NCI-H2196 treated with DMSO at 0.1 percent for 48 hours (cell line): ENCODE measurements around the gene ALLC.
A peak's percentile ranks its signal among the peaks of the same experiment; 100 is the strongest.

Experiments
- DNase-seq: peaks from one replicate; lab custom pipeline; 2025; ENCODE audit not compliant: unreplicated experiment; lab: John Stamatoyannopoulos, UW

Gene ALLC

DNA sequence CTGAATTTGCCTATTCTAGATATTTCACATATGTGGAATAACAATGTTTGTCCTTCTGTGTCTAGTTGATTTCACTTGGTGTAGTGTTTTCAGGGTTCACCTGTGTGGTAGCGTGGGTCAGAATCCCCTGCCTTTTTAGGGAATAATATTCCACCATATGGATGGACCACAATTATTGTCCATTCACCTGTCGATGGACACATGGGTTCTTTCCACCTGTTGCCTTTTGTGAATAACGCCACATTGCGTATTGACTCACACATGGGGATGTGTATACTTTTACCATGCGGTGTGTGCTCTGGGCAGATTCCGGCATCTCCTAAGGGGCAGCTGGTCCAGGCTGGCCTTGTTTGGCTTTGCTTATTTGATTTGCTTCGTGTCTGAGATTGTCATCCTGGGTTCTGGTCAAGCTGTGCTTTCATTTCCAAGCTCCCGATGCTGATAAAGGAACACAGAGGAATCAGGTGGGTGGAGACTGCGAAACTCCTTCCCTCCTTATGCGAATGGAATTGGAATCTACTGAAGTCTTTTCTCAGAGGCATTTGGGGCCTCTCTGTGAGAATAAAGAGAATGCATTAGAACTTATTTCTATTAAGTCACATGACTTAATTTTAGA is 18.9 kb upstream of the ALLC start:
- no peak for DNase-seq

DNA sequence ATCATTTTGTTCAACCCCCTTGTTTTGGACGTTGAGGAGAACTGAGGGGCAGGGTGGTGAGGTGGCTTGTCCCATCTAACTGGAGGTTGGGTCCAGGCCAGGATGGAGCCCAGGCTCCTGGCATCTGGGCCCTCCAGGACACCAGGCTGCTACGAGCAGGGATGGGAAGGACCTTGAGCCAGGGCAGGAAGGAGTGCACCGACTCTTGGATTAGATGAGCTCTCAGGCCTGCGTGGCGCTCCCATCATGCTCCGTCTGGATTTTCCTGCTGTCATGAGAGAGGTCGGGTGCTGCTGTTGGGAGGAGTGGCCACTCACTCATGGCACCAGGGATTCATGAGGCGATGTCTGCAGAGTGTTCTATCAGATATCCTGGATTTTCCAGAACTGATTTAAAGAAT is 18.3 kb upstream of the ALLC start:
- no peak for DNase-seq

DNA sequence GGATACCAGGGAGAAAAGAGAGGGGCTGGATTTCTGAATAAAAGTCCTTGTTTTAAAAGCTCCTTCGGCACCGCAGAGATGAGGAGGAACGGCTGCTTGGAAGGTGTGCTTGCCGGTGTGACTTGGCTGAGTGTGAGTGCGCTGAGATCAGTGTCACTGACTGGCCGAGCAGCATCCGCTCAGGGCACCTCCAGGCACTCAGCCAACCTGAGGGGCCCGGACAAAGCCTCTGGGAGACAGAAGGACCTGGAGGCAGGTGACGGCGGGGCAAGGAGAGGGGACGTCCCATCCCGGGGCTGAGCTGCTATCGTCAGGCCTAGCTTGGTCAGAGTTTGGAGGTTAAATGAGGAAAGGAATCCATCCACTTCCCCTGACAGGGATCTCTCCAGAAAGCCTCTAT is 16.8 kb upstream of the ALLC start:
- DNase-seq: no peak

DNA sequence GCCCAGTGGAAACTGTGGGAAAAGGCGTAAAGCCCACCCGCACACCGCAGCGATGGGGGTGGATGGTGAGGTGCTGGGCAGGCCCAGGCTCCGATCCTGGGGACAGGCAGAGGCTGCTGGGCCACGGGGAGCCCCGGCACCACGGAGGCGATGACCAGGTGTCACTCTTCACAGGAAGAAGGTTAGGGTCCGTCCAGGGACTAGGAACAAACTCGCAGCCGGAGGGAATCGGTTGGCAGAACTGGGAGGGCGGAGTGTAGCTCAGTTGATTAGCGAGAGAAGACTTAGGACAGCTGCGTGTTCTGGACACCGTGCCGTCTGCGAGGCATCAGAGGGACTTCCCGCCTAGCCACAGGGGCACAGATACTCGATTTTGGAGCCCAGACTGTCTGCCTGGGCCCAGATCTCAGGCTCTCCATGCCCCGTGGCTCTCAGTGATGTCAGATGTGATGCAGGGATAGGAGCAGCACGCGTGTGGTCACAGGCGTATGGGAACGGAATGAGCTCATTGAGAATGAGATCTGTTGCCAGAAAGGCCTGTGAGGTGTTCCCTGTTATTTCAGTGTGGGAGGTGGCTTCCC is 16.1 kb upstream of the ALLC start:
- DNase-seq: no peak

DNA sequence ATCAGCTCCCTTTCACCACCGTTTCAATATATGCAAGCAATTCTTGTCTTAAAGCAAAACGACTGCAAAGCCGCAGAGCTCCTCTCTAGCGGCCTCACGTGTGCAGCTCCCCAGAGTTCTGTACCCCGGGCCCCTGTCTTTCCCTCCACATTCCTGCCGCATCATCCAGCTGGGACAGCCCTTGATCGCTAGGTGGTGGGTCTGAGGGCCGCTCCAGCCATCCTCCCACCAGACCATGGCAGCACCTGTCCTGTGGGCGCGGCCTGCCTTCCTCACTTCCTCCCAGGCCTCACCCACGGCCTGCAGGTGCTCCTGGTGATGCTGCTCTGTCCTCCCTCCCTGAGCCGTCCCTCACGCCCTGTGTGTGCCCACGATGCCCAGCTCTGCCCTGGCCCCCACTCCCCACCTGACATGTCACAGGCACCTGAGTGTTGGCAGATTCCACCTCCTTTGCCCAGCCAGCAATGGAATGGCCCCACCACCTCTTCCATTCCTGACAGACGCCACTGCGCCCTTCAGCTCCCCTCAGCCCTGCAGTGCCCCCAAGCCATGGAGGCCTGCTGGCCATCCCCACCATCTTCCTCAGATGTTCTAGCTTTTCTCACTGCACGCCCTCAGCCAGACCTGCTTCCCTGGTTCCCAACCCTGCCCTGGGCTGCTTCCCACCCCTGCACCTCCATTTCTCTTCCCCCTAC is 15.3 kb upstream of the ALLC start:
- DNase-seq: no peak

DNA sequence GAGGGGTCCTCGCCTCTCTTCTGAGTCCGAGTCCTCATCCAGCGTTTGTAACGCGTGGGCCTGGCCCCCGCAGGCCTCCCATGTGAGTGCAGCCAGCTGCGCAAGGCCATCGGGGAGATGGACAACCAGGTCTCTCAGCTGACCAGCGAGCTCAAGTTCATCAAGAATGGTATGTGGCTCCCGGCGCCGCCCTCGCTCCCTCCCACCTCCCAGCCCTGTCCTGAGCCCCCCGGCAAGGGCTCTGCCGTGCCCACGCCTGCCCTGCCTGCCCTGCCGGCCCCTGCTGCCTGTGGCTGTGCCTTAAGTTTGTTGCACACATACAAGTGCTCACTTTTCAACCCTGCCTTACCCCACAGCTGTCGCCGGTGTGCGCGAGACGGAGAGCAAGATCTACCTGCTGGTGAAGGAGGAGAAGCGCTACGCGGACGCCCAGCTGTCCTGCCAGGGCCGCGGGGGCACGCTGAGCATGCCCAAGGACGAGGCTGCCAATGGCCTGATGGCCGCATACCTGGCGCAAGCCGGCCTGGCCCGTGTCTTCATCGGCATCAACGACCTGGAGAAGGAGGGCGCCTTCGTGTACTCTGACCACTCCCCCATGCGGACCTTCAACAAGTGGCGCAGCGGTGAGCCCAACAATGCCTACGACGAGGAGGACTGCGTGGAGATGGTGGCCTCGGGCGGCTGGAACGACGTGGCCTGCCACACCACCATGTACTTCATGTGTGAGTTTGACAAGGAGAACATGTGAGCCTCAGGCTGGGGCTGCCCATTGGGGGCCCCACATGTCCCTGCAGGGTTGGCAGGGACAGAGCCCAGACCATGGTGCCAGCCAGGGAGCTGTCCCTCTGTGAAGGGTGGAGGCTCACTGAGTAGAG is 14.4 kb upstream of the ALLC start:
- DNase-seq: no peak

DNA sequence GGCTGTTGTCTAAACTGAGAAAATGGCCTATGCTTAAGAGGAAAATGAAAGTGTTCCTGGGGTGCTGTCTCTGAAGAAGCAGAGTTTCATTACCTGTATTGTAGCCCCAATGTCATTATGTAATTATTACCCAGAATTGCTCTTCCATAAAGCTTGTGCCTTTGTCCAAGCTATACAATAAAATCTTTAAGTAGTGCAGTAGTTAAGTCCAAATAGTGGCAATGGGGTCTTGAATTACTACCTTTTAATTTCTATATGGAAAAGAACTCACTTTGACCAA is 13.8 kb upstream of the ALLC start:
- DNase-seq: no peak

DNA sequence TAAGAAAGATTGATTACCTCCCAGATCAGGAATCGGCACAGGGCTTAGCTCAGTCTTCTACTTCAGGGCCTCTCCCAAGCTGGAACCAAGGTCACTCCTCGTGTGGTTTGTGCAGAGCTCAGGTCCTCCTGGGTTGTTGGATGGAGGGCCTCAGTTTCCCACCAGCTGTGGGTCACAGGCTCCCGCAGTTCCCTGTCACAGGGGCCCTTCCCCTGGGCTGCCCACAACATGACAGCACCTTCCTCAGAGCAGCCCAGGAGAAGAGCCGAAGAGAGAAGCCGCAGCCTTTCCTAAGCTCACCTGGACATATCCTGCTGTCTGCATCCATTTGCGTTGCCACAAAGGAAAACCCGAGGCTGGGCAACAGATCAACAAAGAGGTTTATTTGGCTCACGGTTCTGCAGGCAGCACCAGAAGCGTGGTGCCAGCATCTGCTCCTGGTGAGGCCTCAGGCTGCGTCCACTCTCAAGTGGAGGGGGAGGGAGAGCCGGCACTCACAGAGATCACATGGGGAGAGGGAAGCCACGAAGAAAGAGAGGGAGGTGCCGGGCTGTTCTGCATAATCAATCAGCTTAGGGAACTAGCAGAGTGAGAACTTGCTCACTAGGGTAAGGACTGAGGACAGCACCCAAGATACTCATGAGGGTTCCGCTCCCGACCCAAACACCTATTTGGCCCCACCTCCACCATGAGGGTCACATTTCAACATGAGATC is 13.0 kb upstream of the ALLC start:
- no peak for DNase-seq

DNA sequence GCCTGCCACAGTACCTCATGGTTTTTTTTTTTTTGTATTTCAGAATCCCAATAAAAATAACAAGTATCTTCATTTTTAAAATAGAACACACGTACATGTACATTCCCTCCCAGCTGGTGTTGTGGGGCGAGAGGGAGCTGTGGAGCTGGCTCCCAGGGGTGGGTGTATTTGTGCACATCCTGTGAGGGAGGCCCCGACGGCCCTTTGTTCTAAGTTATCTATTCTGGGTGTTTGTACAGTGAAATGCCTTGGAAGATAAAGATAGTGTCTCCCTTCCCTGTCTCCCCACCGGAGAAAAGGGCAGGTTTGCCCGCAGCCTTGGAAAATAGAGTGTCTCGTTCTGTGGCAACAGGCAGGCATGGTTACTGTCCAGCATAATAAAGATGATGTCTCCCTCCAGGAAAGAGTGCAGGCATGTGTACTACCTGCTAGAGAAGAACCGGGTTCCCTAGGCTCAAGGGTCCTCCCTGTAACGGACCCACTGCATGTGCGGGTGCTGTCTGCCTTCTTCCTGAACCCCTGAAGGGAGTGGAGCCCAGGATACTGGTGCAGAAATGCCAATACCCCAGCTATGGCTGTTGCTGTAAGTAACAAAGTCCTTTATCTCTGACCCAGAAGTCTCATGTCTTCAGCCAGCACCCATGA is 12.1 kb upstream of the ALLC start:
- no peak for DNase-seq

DNA sequence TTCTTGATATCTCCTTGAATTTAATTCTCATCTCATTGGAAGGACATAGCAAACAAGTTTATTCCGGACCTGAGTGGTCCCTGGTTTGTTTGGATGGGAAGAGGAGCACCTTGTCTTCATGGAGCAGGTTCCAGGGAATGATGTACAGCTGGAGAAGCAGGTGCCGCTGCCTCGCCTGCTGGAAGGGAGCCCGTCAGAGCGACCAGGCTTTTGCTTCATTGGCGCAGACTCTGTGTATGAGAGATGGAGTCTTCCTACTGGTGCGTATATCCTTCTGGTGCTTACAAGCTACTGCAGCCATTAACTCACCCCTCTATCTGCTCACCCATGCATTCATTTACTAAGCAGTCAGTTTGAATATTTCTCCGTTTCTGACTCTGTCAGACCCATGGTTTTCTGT is 11.6 kb upstream of the ALLC start:
- DNase-seq: no peak

DNA sequence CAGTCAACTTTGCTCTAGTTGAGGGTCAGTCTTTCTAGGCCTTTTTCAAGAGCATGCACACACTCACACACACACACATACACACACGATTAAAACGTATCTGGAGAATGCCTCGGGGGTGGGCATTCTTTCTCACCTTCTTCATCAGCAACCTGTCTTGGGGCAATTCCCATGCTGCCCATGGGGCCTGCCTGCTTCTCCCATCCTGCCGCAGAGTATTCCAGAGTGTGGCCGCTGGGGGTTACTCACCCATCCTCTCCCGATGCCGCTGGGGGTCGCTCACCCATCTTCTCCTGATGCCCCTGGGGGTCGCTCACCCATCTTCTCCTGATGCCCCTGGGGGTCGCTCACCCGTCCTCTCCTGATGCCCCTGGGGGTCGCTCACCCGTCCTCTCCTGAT is 10.8 kb upstream of the ALLC start:
- DNase-seq: no peak

DNA sequence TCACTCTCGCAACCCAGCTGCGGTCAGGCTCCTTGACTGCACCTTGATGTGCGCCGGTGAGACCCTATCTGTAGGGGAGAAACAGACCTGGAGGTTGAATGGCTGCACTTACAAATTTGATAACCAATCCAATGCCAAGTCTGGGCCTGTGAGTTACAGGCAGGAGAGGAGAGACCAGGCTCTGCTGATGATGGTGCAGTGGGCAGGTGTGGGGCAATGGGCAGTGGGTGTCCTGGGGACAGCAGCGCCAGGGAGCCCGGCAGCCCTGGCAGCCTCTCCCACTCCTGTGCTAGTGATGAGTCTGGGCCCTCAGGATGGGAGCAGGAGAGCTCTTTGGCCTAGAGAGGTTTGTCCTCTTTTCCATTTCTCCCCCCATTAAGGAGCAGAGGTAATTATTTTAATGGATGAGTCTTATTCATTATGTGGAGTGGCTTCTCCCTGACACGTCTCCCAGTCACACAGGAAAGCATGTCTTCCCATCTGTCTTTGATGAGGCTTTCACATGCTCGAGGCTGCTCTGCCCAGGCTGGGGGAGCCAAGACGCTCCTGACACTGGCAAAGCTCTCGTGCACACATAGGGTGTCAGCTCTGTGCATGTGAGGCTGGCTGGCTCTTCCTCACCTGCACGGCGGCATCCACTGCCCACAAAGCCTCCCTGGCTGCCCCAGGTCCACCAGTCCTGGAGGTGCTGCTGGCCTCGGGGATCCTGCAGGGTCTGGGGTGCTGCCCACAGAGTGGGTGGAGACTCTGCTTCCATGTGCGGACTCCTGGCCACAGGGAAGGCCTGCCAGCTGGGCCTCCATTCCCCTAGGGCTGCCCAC is 10.0 kb upstream of the ALLC start:
- DNase-seq: no peak

DNA sequence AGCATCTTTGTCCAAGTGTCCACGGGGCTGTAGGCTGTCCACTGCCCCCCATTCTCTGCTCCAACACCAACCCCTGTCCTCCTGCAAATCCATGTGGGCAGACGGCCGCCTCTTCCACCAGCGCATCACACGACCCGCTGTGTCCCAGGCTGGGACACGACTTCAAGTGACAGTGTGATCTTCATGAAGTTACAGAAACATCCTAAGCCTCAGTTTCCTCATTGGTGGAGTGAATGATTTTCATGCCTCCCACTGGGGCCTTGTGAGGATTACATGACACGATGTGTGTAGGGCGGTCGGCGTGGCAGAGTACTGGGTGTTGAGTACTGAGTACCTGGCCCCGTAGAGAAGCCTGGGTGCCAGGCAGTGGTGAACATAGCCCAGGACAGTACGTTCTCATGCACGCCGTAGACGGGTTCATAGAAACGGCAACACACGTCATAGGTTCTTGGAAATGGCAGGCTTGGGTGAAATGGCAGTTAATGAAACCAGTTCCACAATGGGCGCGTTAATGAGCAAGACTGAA is 9.3 kb upstream of the ALLC start:
- no peak for DNase-seq

DNA sequence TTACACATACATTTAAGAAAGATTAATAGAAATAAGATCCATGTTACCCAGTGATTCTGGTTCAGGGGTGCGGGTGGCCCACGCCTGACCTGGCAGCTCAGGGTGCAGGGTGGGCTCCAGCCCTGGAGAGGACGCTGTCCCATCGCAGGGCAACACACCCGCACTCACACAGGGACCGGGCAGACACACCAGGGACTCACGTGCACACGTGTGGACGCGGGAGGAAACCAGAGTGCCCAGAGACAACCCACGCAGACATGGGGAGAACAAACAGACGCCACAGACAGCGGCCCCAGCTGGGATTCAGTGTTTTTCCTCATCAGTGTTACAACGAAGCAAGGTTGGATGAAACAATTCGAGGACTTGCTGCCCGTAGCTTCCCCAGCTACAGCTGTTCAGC is 8.4 kb upstream of the ALLC start:
- no peak for DNase-seq

DNA sequence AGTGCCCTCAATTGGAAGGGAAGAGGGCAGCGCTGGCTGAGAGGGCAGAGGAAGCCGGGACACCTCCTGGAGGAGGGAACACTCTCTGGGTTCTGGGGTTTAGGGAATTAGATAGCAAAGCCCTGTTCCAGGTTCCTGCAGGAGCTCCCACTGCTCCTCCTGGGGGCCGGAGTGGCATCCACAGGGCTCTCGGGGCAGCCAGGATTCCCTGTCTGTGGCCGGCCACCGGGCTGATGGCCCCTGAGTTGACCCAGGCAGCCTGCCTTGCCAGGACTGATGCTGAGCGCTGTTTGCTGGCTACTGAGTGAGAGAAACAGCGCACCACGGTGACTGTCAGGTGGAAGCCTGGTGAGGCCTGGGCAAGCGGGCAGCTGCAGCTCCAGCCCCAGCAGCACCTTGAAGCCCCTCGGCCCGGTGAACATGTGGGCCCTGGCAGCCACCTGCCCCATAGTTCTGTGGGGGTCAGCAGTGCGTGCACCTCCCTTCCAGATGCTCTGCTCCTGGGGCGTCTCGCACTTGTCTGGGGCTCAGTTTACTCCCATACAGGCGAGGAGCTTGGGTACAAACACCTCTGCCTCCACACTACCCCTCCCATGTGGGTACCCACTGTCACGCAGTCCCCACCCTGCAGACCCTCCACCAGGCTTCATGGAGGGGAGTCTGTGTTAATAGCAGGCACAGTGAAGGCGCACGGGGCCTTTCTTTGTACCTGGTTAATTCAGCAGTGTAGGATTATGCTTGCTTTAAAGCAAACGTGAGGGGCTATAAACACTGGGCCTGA is 7.7 kb upstream of the ALLC start:
- DNase-seq: no peak

DNA sequence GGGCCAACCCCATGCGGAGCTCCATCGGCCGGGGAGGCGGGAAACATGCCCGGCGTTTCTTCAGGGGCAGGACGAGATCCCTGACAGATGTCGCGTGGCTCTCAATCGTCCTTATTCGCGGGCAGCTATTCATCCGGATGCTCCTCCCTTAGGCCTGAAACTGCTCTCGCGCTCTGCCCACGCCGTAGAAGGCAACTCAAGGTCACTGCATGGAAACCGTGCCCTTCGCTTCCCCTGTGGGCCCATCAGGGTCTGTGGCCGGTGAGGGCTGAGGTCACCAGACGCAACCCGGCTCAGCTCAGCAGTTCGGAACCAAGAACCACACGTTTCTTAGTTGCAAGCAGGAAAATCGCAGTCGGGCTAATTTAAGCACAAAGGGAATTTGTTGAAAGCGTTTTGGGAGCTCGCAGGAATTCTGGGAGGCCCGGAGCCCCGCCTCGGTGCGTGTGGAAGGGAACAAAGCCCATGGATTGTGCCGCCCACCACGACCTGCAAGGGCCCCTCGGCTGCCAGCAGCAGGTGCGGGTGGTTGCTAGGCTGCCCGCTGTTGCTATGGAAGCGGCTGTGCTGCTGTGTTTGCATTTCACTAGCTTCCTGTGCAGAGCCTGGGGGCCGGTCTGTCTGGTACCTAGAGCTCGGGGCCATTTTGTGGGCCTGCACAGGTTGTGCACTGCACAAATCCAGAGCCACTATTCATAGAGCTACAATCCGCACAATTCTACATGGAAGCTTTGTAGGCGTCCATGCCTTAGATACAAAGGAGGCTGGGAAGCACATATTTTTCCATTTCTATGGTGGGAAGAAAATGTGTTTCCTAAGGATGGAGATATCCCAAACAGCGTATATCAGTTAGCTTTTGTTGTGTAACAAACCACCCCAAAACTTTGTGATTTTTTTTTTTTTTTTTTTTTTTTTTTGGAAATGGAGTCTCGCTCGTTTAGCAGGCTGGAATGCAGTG is 6.0 kb upstream of the ALLC start:
- DNase-seq: peak; percentile 89

DNA sequence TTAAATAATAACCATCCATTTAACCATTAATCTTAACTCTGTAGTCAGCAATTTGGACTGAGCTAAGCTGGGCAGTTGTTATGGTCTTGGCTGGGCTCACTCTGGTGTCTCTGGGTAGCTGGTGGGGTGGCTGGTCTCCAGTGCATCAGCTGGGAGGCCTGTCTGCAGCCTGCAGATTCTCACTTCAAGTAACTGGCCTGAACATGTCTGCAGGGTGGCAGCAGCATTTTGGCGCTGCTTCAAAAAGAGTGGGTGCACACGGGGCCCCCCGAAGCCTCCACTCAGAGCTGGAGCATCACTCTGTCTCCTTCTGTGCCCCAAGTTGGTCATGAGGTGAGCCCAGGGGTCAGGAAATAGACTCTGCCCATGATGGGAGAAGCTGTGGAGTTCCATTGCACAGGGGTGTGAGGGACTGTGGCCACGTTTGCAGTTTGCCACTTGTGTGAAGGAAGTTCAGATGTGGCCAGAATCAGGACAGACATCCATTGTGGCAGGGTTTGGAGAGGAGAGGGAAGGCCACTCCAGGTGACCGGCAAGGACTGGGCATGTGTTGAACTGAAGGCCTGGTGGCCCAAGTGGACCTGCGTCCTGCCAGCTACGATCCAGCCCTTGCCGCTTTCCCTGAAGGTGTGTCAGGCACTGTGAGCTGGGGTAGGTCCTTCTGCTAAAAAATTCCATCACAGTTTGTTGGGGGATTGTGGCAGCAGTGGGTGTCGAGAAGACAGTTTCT is 4.9 kb upstream of the ALLC start:
- DNase-seq: no peak
